ENCODE measurements around the gene BACH1. TPM values are rescaled to one million over a fixed set of nuclear protein-coding genes. Genes with fewer than 3 reads are reported as not detected.

Gene BACH1
- total and polyA plus RNA-seq, 2 of the 8 experiments (the other 6 are each of a cell fraction or from before 2014, with no cell fraction given): 6.9 to 50.7 TPM

DNA sequence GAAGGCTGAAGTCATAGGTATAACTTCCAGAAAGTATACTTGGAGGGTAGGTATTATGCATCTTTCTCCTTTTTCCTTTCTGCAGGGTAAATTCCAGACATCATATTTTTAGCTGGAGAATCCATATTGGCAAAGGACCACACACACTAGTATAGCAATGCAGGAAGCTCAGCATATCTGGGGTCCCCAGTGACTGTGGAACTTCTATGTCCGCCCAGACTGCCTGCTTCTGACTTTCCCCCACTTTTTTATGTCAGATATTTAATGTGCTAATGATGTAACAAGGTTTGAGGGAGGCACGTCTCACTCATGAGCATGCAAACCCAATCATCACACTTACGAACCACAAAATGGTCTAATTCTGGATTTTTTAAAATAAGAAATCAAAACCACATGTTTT is 90.4 kb downstream of the BACH1 start (continued):
- no peak for TF ChIP-seq JUND (IDR thresholded peaks at IDR 0.05; ENCODE audit: low read length)
- no peak for TF ChIP-seq HDAC2 (IDR thresholded peaks at IDR 0.05; ENCODE audit: borderline replicate concordance in 1 of 2, low read depth in 2 of 2, low read length in 2 of 2)
- TF ChIP-seq, protein P1, sequence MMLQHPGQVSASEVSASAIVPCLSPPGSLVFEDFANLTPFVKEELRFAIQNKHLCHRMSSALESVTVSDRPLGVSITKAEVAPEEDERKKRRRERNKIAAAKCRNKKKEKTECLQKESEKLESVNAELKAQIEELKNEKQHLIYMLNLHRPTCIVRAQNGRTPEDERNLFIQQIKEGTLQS (IDR thresholded peaks at IDR 0.05; ENCODE audit: insufficient read depth, low read depth, low read length): no peak
- no peak for TF ChIP-seq RNF2 (IDR thresholded peaks at IDR 0.05; ENCODE audit: borderline replicate concordance, low read depth, low read length, missing control alignments, poor library complexity, severe bottlenecking)

All from H1 (cell line).